ENCODE data around the gene PARS2. TPM values are rescaled to one million over a fixed set of nuclear protein-coding genes. Genes with fewer than 3 reads are reported as not detected.

Gene PARS2
- total RNA-seq, 3 donors from 2014 or later: 6.4 to 8.7 (median 7.2) TPM

- DNase-seq (no peak), ATAC-seq (no peak)
- TF ChIP-seq CTCF (IDR thresholded peaks at IDR 0.05): no peak
- Histone ChIP-seq H3K4me1 (ENCODE audit: low read depth) (peaks cover 7% of the 10 kb centered on the region), H3K4me3 (no peak overlapping the region), H3K36me3 (ENCODE audit: low read depth) (peaks cover 3% of the 10 kb centered on the region), H3K9me3 (no peaks in the 10 kb centered on the region)
- intact Hi-C loops (cut with DNase I, micrococcal nuclease): no loop called here
These were observed 2.4 kb upstream of the PARS2 start for GRCh38 chr1:54766726-54767125.

GRCh38 chr1:54764922-54765561, 719 bp upstream of the PARS2 start:
- intact Hi-C loops (cut with DNase I, micrococcal nuclease): no loop called here
- H3K9me3 ChIP-seq: no peaks in the 10 kb centered on the region
- H3K4me3 ChIP-seq: peak overlapping the region; percentile 65
- TF ChIP-seq CTCF (IDR thresholded peaks at IDR 0.05): no peak
- no peak for DNase-seq
- H3K36me3 ChIP-seq (ENCODE audit: low read depth): peaks cover 3% of the 10 kb centered on the region
- H3K4me1 ChIP-seq (ENCODE audit: low read depth): peaks cover 7% of the 10 kb centered on the region
- no peak for ATAC-seq

- Histone ChIP-seq H3K9me3 (no peaks in the 10 kb centered on the region), H3K4me3 (peak overlapping the region; percentile 65), H3K36me3 (ENCODE audit: low read depth) (peaks cover 3% of the 10 kb centered on the region), H3K4me1 (ENCODE audit: low read depth) (peaks cover 7% of the 10 kb centered on the region)
- ATAC-seq (peak; percentile 3), DNase-seq (no peak)
- TF ChIP-seq CTCF (IDR thresholded peaks at IDR 0.05): no peak
- intact Hi-C loops (cut with DNase I, micrococcal nuclease): no loop called here
These were observed 549 bp downstream of the PARS2 start for GRCh38 chr1:54763816-54764132.

GRCh38 chr1:54758678-54759348, 5.5 kb downstream of the PARS2 start:
- DNase-seq: no peak
- TF ChIP-seq CTCF (IDR thresholded peaks at IDR 0.05): no peak
- intact Hi-C loops (cut with DNase I, micrococcal nuclease): no loop called here

GRCh38 chr1:54757833-54758232, 6.5 kb downstream of the PARS2 start:
- Histone ChIP-seq H3K4me1 (ENCODE audit: low read depth) (no peaks in the 10 kb centered on the region), H3K9me3 (no peaks in the 10 kb centered on the region), H3K4me3 (no peak overlapping the region), H3K36me3 (ENCODE audit: low read depth) (no peaks in the 10 kb centered on the region)
- intact Hi-C loops (cut with DNase I, micrococcal nuclease): no loop called here
- no peak for TF ChIP-seq CTCF (IDR thresholded peaks at IDR 0.05)
- ATAC-seq (no peak), DNase-seq (no peak)

More at GRCh38 chr1:54758678-54759348, 5.5 kb downstream of the PARS2 start:
- no peaks in the 10 kb centered on the region for H3K36me3 ChIP-seq (ENCODE audit: low read depth)
- ATAC-seq: no peak
- H3K9me3 ChIP-seq: no peaks in the 10 kb centered on the region
- H3K4me3 ChIP-seq: no peak overlapping the region
- peaks cover 7% of the 10 kb centered on the region for H3K4me1 ChIP-seq (ENCODE audit: low read depth)
